T-helper 2 cell treated with Interferon-gamma antibody and Interleukin-4, amounts not matched to agents 100 ng/mL and 5 ng/mL, for 36 hours (primary cell): ENCODE results near the gene ZMYND12. TPM values are rescaled to one million over a fixed set of nuclear protein-coding genes. Genes with fewer than 3 reads are reported as not detected.

Source experiments
- intact Hi-C: fragments of 100-400 bp; cut with micrococcal nuclease; formaldehyde crosslinking; loops from one replicate; pipeline ENCODE4 v1.15.1; 2023
- total RNA-seq: library from RNA; stranded (reverse); gene quantifications from 2 replicates; pipeline ENCODE4 v1.2.3, GENCODE V29; 2022

The ZMYND12 gene
- total RNA-seq, 1 donor from 2014 or later: not detected

DNA sequence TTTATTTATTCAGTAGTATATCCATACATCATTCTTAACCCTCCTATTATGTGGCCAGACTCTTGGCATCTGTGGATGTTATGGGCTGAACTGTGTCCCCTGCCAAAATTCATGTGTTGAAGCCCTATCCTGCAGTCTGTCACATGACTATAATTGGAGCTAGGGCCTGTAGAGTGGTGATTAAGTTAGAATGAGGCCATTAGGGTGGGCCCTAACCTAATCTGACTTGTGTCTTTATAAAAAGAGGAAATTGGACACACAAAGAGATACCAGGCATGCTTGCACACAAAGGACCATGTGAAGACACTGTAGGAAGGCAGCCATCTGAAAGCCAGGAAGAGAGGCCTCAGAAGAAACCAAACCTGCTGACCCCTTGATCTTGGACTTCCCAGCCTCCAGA lies 6.6 kb downstream of the ZMYND12 start:
- intact Hi-C loops: no loop called here

DNA sequence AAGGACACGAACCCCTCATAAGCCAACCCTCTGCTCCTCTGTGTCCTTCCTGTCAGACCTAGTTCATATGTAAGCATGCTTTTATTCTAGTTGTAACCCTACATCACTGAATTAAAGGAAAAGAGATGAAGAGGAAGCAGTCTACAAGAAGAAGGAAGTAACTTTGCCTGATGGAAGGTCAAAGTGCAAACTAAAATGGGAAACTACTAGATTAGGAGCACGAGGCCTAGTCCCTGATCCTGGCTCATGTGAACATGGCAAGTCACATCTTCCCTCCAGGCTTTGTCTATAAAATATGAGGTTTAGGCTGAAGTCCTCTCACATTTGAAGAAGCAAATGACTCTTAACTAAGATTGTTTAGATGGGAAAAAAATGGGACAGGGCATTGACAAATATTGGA lies 13.2 kb downstream of the ZMYND12 start:
- intact Hi-C loops: no loop called here

DNA sequence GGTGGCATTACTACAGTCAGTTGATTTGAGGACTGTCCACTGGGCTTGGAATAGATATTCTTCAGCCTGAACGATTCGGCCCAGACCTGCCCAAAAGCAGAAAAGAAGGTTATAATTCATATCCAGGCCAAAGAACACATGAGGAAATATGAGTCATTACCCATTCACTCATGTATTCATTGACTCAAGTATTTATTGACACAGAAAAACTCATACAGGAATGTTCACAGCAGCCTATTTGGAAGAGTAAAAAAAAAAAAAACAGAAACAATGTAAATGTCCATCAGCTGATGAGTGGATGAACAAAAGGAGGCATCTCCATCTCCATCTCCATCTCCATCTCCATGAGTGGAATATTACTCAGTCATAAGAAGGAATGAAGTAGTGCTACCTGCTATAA lies 15.9 kb downstream of the ZMYND12 start:
- intact Hi-C loops: no loop called here

DNA sequence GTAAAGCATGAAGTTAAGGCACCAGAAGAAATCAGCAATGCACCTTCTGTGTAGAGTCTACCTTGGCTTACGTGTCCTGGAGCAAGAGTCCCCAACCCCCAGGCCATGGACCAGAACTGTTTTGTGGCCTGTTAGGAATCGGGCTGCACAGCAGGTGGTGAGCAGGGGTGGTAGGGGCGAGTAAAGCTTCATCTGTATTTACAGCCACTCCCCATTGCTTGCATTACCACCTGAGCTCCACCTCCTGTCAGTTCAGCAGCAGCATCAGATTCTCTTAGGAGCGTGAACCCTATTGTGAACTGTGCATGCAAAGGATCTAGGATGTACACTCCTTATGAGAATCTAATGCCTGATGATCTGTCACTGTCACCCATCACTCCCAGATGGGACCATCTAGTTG lies 21.5 kb downstream of the ZMYND12 start:
- intact Hi-C loops: no loop called here

DNA sequence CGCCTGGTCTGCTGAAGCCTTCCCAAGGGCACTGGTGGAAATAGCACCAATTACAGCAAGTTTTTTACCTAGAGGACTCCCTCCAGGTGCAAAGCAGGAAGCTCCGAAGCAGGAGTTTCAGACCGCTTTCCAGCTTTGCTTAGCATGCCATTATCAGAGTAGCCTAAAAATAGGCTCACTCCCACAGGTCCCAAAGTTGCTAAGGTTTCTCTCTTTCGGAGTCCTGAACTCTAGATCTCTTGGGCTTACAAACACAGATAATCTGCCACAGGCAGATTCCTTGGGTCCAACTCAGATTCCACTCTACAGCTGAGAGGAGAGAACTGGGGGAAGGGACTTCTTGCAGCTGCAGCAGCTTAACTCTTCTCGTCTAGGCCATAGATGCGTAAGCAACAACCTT lies 22.5 kb downstream of the ZMYND12 start:
- intact Hi-C loops: no loop called here

DNA sequence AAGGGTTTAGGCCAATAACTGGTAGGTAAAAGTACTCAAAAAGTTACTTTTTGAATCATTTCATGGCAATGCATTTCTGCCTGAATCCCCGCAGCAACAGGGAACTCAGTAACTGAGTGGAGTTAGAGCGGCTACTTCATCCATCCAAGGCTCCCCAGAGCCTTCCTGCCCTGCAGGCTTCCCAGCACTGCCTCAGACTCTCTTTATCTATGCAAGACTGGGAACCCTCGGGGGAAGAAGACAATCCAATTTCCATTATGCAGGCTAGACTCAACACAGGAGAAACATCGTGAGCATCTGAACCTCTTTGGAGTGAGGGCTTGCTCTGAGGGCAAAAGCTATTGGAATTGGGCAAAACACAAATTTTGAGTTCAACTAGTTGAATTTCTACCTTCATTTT lies 23.1 kb downstream of the ZMYND12 start:
- intact Hi-C loops: no loop called here

DNA sequence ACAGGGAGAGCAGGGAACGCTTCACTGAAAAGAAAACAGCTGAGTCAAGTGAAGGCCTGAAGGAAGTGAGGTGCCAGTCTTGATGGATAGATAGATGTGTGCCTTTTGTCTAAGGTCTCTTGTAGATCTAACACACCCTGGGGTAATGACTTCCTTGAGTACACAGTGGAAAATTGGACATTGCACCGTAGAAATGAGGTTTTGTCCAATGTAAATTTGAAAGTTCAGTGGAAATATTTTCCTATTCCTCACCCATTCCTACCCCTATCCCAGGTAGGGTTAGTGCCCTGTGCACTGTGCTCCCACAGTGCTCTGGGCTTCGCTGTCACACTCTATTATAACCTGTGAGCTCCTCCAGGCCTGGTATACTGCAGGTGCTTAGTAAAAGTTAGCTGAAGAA lies 24.3 kb downstream of the ZMYND12 start:
- intact Hi-C loops: no loop called here

DNA sequence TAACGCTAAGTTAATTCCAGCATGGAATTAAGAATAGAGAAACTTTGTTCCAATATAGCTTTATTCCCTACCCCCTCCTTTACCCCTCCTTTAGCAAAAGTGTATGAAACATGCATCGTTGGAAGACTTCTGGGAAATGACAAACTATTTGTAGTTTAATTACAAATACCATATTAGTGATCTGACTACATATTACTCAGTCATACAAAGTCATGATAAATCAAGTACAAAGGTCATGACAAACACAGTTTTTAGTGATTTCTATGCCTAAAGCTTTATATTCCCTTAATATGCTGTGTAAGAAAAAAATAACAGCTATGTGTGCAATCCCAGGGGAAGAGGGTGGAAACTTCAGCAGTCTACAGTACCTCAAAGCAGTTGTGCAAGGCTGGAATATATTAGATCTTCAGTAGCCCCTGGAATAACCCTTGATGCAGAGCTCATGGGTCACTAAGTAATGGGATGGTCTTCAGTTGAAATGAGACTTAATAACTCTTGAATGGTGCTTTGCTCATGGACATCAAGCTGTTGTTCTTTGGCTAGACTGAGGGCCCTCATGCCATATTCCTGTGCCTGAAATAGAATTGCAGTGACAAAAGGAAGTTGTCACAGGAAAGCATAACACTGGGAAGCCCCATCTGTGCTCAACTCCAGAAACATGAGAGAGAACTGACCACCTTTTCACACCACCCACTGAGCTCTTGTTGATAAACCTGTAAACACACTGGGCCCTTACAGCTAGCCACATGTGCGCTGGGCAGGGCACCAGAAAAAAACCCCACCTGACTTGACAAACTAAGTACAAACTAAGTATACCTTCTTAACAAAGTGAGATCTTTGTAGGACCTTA lies 25.3 kb downstream of the ZMYND12 start:
- intact Hi-C loops: no loop called here

DNA sequence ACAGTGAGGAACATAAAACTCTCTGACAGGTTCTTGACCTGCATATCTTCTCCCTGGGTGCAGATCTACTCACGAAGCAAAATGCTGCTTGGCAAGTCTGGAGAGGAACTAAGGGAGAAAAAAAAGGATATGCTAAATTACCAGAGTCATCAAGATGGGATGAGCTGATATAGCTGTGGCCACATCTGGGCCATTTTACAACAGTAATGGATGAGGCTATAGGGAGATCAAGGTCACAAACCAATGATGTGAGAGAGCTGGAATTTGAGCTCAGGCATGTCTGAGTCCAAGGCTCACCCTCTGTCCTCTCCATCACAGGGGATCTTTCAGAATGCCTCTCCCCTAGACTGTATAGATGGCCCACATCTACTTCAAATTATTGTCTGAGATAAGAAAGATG lies 26.2 kb downstream of the ZMYND12 start:
- intact Hi-C loops: no loop called here

DNA sequence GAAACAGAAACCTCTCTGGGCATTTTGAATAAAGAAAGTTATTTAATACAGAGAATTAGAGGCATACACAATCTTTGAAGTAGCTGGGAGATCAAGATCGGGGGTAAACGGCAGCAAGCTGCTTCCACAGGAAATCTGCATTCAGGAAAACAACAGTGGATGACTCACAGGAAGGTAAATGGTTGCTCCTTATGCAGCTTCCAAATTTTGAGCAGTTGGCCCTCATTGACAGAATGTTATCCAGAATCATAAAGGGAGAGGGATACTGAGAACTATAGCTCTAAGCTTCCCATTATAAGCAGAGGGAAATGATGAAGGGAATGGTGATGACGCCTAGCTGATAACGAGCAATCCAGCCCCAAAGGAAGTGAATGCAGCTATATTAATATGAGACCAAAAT lies 28.6 kb downstream of the ZMYND12 start:
- intact Hi-C loops: no loop called here

DNA sequence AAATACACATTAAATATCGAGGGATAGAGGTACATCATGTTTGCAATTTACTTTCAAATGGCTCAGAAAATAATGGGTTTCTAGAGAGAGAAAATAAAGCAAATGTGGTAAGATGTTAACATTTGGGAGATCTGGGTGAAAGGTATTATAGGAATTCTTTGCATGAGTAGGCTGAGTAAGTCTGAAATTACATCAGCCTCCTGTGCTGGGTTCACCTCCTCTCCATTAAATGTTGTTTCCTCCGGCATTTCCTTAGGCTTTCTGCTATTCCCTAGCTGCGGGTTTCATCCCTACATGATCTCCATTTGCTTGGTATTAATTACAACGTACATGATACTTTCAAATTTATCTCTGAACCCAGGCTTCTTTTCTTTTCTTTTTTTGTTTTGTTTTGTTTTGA lies 31.6 kb downstream of the ZMYND12 start:
- intact Hi-C loops: no loop called here

DNA sequence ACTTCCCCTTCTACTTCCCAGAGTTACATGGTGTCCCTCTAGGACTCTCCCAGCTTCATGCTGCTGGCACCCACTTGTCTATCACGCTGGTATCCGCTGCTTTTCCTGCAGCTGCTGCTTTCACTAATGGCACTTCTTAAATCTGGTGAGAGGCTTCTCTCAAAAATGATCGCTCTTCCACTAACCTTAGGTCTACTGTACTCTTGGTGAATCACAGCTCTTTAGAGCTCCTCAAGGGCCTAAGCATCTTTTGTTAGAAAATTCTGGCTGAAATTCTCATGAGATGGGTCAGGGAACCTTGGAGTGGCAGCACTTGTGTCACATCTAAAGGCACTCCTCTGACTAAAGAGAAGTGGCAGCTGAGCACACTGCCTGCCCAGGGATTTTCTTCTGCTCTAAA lies 32.1 kb downstream of the ZMYND12 start:
- intact Hi-C loops: no loop called here

DNA sequence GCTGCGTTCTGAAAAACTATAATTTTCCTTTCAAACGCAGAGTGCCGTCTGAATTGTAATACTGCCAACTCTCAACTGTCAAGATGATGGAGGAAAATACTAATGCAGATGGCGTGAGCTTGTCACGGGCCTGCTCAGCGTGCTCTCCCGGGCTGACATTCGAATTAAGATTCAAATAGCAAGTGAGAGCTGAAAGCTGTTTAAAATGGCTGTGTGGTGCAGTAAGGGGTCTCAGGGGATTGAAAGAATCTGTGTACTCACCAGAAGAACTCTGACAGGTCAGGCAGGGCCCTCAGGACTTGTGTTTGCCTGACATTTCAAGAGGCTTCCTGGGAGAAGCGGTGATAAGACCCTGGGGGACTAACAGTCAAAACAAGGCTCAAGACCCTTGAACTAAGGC lies 33.1 kb downstream of the ZMYND12 start:
- intact Hi-C loops: no loop called here

DNA sequence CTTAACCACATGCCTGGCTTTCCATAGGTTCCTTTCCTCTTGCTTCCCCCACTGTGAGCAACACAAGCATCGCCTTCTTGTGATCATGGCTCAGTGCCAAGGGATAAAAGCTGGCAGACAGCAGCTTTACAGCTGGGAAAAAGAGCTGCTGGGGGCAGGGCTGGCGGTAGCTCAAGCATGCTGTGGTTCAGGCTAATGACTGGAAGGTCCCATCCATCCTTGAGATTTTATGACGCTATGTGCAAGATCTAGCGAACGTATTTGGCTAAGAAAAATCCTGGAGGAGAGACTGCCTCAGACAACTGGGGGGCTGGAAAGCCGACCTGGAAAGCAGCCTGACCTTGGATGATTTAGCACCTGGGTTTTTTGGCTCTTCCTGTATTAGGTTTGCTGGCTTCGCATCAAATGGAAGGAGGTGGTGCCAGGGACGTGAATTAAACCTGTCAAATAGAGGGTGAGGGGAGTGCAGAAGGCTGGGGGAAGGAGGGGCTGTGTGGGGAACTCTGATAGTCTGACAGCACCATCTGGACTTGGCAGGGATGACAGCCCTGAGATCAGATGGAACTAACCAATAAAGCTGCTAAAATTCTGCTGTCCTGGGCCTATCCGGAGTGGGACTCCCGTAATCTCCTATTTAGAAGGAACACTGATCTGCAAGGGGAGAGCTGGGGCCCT lies 34.8 kb downstream of the ZMYND12 start:
- intact Hi-C loops: no loop called here

DNA sequence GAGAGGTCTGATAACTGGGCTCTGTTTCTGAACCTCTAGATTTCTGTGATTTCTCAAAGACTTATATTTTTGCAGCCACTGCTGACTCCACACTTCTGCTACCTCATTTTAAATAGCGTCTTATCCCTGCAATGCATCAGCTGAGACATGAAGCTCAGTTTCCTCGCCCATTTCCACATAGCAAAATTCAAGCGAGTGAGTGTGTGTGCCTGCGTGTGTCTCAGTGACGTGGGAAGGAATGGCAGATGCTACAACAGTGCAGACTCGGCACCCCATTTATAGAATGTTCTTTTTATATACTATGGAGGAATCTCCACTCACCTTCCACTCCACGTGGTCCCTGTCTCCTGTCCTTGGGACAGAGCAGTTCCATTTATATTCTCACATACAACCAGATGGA lies 35.7 kb downstream of the ZMYND12 start:
- intact Hi-C loops: no loop called here

DNA sequence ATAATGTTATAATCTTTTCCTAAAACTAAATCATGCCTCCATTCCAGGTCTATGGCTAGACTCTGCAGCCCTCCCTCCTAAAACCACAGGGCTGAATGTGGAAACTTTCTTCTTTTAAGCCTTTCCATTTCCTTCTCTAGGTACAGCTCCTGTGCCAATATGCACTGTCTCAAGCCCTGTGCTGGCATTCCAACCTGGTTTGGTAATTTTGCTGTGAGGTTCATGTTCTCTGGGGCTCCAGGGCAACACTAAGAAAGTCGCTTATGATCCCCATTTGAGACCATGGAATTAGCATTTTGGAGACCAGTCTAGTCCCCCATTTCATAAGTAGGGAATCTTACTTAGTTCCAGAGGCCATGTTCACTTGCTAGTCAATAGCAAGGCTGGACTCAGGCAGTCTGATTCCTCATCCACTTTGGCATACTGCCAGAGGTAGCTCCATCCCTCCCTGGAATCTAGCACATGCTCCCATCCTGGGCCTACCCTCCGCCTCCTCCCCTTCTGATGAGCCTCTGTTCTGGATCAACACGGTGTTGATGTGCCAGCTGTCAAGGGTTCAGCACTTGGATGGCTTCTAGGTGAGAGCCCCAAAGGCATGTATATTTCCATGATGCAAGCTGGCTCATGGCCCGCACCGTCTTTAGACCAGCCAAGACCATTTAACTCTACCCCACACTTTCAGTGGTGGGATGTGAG lies 36.5 kb downstream of the ZMYND12 start:
- intact Hi-C loops: no loop called here

DNA sequence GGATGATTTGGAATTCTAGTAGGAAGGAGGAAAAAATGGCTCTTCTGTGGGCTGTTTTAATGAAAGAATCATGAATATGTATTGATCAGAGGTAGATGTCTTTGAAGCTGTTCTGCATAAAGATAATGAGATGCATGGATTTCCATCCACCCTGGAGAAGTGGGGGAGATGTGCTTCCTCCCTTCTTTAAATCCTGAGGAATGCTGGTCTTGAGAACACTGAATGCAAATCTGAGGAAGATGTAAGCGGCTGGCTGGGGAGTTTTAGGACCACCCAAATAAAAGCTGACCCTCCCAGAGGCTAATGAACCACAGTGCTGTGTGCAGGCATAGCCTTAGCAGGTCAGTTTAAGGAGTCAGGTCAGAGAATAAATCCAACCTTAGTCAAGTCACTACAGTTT lies 37.3 kb downstream of the ZMYND12 start:
- intact Hi-C loops: no loop called here

DNA sequence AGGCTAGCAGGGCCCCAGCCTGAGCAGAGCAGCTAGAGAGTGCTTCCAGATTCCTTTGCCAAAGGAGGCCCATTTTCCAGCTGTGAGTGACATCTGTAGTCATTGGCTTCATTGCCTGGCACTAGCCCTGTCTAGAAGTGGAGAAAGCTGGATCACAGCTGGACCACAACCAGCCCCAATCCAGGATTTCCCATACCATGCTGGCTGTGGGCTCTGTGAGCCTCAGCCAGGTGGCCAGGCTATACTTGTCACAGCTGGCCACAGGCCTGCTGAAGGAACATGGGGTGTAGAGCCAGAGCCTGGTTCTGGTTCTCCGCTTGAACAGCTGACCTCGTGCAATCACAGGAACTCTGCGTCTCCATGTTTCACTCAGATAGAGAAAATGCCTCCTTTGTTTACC lies 38.7 kb downstream of the ZMYND12 start:
- intact Hi-C loops: no loop called here

DNA sequence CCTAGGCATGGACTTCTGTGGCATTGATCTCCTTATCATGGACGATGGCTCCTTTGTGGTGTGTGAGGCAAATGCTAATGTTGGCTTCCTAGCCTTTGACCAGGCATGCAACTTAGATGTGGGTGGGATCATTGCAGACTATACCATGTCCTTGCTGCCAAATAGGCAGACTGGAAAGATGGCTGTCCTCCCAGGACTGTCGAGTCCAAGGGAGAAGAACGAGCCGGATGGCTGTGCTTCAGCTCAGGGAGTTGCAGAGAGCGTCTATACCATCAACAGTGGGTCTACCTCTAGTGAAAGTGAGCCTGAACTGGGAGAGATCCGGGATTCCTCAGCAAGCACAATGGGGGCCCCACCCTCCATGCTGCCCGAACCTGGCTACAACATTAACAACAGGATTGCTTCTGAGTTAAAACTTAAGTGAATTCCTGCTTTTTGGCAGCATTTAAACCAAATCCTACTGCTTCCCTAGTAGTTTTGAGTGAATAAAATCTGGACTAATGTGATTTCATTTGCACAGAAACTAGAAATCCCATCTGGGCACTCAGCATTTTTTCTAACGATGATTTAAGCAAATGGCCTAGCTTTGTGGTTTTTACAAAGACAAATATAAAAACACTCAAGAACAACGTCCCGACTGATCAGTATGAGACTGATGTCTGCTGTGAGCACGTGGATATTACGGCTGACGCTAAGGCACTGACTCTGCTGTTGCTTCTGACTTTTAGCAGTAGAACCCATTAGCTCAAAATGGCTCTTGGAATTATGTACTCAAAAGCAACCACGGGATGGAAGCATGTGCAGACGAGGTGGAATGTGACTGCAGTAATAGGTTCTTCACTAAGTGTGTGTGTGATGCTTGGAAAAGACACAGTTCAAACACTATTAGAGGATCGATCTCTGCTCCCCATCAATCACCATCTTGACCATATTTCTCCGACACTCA lies 41.0 kb downstream of the ZMYND12 start:
- intact Hi-C loops: no loop called here

DNA sequence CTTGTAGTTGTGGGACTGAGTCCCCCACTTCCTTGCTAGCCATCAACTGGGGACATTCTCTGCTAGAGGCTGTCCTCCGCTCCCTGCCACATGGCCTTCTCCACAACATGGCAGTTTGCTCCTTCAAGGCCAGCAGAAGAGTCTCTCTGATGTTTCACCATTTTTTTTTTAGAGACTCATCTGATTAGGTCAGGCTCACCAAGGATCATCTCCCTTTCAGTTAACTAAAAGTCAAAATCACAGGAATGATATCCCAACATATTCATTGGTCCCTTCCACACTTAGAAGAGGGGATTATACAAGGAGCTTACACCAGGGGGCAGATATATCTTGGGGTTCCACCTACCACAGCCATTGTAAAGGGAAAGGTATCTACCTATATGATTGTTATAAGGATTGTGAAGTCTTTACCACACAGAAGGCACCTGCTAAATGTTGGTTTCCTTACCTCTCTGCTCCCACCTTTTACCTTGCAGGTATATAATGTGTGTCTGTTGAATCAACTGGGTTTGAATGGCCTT lies 51.9 kb downstream of the ZMYND12 start:
- intact Hi-C loops: no loop called here
